Calu3 (cell line): ENCODE data around the gene RFC2. TPM values are rescaled to one million over a fixed set of nuclear protein-coding genes. Genes with fewer than 3 reads are reported as not detected.
"Not testable (repeated sequence)": the region's sequence is repeated elsewhere in the genome, so short reads cannot be mapped to it uniquely, and the experiment has no call there.

Experiments
- BruUV-seq: library from RNA; stranded (reverse); fragments of 400-500 nt; replicated peaks from 2 replicates; lab custom pipeline; 2021; lab: Mats Ljungman, UMichigan
- CTCF ChIA-PET: fragments of 300-600 bp; sonication (Branson Sonifier 250); formaldehyde crosslinking; loops from one replicate; lab custom pipeline; 2022; ENCODE audit warnings: antibody characterized with exemption; lab: Charles Lee
- DNase-seq: peaks from one replicate; pipeline ENCODE4 v3.0.0; 2022
- H3K27ac Mint-ChIP-seq: one replicate; pipeline ENCODE4 v1.8.0; 2022; ENCODE audit warnings: mixed read lengths; ENCODE audit not compliant: unreplicated experiment
- H3K27me3 Mint-ChIP-seq: one replicate; pipeline ENCODE4 v1.8.0; 2022; ENCODE audit warnings: mixed read lengths; ENCODE audit not compliant: unreplicated experiment
- H3K36me3 Mint-ChIP-seq: one replicate; pipeline ENCODE4 v1.8.0; 2022; ENCODE audit warnings: mild to moderate bottlenecking, moderate library complexity, mixed read lengths; ENCODE audit not compliant: insufficient read depth, unreplicated experiment
- H3K4me1 Mint-ChIP-seq: one replicate; pipeline ENCODE4 v1.8.0; 2022; ENCODE audit warnings: mild to moderate bottlenecking, low read depth, mixed read lengths; ENCODE audit not compliant: unreplicated experiment
- H3K4me3 Mint-ChIP-seq: one replicate; pipeline ENCODE4 v1.8.0; 2022; ENCODE audit warnings: mild to moderate bottlenecking, low read depth, moderate library complexity, mixed read lengths; ENCODE audit not compliant: unreplicated experiment
- H3K9me3 Mint-ChIP-seq: one replicate; pipeline ENCODE4 v1.8.0; 2022; ENCODE audit warnings: low read depth, mixed read lengths; ENCODE audit not compliant: unreplicated experiment
- intact Hi-C: fragments of 100-400 bp; cut with micrococcal nuclease; formaldehyde crosslinking; loops from one replicate; pipeline ENCODE4 v1.10.0; 2022; ENCODE audit not compliant: unreplicated experiment
- total RNA-seq: library from RNA; stranded (reverse); gene quantifications from 2 replicates; pipeline ENCODE4 v1.2.3, GENCODE V29; 2022
- TF ChIP-seq, protein P1 (sequence below): fragments of 200-600 bp; IDR thresholded peaks from one replicate; pipeline ENCODE4 v1.8.0; 2022; ENCODE audit warnings: antibody characterized with exemption; ENCODE audit not compliant: unreplicated experiment

The RFC2 gene
- total RNA-seq, 1 experiment from 2014 or later, result 32.5 TPM

DNA sequence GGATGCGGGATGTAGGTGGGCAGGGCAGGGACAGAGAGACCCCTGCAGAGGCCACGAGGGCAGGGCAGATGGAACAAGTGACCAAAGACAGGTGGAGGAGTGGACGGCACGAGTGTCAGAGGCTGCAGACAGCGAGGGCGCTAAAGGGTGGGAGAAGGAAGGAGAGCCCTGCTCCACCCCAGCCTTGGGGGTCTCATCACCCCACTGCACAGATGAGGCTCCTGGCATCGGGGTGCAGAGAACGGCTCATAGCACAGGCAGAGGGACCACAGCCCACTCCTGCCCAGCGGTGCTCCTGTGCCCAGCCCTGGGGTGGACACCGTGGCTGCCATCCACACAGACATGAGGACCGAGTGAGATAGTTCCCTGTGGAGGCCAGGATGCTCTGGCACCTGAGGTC is 46.6 kb downstream of the RFC2 start:
- CTCF ChIA-PET, result no interaction called here

DNA sequence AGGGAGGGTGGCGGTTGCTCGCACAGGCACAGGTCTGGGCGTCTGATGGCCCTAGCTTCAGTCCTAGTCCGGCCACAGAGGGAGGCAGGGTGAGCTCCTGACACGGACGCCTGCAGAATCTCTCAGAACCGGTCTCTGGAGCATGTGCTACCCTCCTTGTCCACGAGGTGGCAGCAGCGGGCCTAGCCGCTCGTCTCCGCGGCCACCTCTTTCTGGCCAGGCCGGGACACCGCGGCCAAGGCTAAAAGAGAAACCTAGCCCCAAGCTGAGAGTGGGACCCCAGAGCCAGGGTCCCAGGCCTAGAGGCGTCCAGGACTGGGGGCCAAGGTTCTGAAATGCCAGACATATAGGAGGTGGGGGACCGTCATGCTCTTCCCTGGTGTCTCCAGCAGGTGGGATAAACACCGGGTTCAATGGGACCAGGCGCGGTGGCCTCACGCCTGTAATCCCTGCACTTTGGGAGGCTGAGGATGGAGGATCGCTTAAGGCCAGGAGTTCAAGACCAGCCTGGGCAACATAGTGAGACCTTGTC is 47.5 kb downstream of the RFC2 start:
- Mint-ChIP-seq H3K4me3 (no peak overlapping the region), H3K36me3 (no peaks in the 10 kb centered on the region), H3K4me1 (peaks cover 10% of the 10 kb centered on the region), H3K27me3 (peaks cover 14% of the 10 kb centered on the region), H3K9me3 (no peaks in the 10 kb centered on the region), H3K27ac (no peak overlapping the region)
- TF ChIP-seq, protein P1, sequence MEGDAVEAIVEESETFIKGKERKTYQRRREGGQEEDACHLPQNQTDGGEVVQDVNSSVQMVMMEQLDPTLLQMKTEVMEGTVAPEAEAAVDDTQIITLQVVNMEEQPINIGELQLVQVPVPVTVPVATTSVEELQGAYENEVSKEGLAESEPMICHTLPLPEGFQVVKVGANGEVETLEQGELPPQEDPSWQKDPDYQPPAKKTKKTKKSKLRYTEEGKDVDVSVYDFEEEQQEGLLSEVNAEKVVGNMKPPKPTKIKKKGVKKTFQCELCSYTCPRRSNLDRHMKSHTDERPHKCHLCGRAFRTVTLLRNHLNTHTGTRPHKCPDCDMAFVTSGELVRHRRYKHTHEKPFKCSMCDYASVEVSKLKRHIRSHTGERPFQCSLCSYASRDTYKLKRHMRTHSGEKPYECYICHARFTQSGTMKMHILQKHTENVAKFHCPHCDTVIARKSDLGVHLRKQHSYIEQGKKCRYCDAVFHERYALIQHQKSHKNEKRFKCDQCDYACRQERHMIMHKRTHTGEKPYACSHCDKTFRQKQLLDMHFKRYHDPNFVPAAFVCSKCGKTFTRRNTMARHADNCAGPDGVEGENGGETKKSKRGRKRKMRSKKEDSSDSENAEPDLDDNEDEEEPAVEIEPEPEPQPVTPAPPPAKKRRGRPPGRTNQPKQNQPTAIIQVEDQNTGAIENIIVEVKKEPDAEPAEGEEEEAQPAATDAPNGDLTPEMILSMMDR, result peak; percentile 85
- intact Hi-C loops, result loop anchor here (1.0 kb wide), 1 partner anchor 195 kb away; no protein-coding TSS in a partner anchor
- BruUV-seq, result no TSS peak
- CTCF ChIA-PET, result interaction anchor here (0.5 to 2.0 kb wide), 11 partner anchors 14 to 406 kb away, joined by 3 to 35 read pairs (median 4); no protein-coding TSS in a partner anchor
- DNase-seq, result peak; percentile 85

More for the DNA sequence above, 46.6 kb downstream of the RFC2 start:
- Mint-ChIP-seq H3K27me3 (peaks cover 14% of the 10 kb centered on the region), H3K9me3 (no peaks in the 10 kb centered on the region), H3K4me3 (no peak overlapping the region), H3K36me3 (no peaks in the 10 kb centered on the region), H3K4me1 (peaks cover 10% of the 10 kb centered on the region), H3K27ac (no peak overlapping the region)
- intact Hi-C loops, result no loop called here
- no TSS peak for BruUV-seq
- TF ChIP-seq, protein P1, result no peak
- no peak for DNase-seq

DNA sequence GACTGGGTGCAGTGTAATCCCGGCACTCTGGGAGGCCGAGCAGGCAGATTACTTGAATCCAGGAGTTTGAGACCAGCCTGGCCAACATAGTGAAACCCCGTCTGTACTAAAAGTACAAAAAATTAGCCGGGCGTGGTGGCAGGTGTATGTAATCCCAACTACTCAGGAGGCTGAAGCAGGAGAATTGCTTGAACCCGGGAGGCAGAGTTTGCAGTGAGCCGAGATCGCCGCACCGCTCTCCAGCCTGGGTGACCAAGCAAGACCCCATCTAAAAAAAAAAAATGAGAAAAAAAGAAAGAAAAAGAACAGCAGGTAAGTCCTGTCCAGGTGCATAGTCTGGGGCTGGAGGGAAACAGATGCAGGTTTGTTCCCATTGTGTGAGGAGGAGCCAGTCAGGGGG is 48.1 kb downstream of the RFC2 start:
- CTCF ChIA-PET, result interaction anchor here (0.5 to 2.0 kb wide), 11 partner anchors 14 to 406 kb away, joined by 3 to 35 read pairs (median 4); no protein-coding TSS in a partner anchor
- not testable (repeated sequence) for H3K9me3 Mint-ChIP-seq, BruUV-seq

DNA sequence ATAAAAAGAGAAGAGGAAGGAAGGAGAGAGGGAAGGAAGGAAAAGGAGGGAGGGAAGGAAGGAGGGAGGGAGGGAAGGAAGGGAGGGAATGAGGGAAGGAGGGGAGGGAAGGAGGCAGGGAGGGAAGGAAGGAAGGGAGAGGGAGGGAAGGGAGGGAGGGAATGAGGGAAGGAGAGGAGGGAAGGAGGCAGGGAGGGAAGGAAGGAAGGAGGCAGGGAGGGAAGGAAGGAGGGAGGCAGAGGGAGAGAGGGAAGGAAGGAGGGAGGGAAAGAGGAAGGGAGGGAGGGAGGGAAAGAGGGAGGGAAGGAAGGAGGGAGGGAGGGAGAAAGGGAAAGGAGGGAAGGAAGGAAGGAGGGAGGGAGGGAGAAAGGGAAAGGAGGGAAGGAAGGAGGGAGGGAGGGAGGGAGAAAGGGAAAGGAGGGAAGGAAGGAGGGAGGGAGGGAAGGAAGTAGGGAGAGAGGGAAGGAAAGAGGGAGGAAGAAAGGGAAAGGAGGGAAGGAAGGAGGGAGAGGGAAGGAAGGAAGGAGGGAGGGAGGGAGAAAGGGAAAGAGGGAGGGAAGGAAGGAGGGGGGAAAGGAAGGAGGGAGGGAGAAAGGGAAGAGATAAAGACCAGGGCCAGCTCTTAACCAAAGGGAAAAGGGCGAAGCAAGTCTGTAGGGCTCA is 50.1 kb downstream of the RFC2 start:
- Mint-ChIP-seq H3K4me3 (no peak overlapping the region), H3K36me3 (no peaks in the 10 kb centered on the region), H3K27me3 (peaks cover 14% of the 10 kb centered on the region), H3K4me1 (peaks cover 3% of the 10 kb centered on the region), H3K9me3 (no peaks in the 10 kb centered on the region), H3K27ac (no peak overlapping the region)
- intact Hi-C loops, result no loop called here
- DNase-seq, result no peak
- CTCF ChIA-PET, result no interaction called here
- BruUV-seq, result no TSS peak
- TF ChIP-seq, protein P1, result no peak

More for the DNA sequence above, 48.1 kb downstream of the RFC2 start:
- H3K36me3 Mint-ChIP-seq, H3K27ac Mint-ChIP-seq, H3K4me1 Mint-ChIP-seq, H3K4me3 Mint-ChIP-seq, DNase-seq: not testable (repeated sequence)
- intact Hi-C loops, result loop anchor here (1.0 kb wide), 1 partner anchor 195 kb away; no protein-coding TSS in a partner anchor
- H3K27me3 Mint-ChIP-seq, result peaks cover 14% of the 10 kb centered on the region
